Spleen (tissue), 7 donors: ENCODE results near the gene PTPRN2.

Experiments
- CTCF ChIP-seq, 11 experiments: fragments of 200-600 bp in 7 of 11; fragments of 450-650 bp in 4 of 11; sonication (generic) in 4 of 11; IDR thresholded peaks in 8 of 11; conservative IDR thresholded peaks in 3 of 11; 1 replicate in 7 of 11; 2 replicates in 4 of 11; pipeline versions ENCODE4 v1.4.0 to v1.8.0; 2016 to 2021; ENCODE audit warnings: antibody characterized with exemption in 11 of 11, inconsistent platforms in 4 of 11, mild to moderate bottlenecking in 1 of 11
- POLR2A ChIP-seq, 3 donors: fragments of 450-650 bp; IDR thresholded peaks; one replicate each; pipeline ENCODE4 v1.5.1; 2017; ENCODE audit warnings: antibody characterized with exemption in 3 of 3, mild to moderate bottlenecking in 1 of 3
- POLR2AphosphoS5 ChIP-seq, 3 donors: sonication (generic); formaldehyde crosslinking; IDR thresholded peaks; one replicate each; pipeline ENCODE4 v1.5.1; 2017; ENCODE audit warnings: antibody characterized with exemption in 3 of 3
- donor health status: DM: no; HTN: no; CAD: no; lungs with moderate emphysema.
- donor health status: DM: no; HTN: no; CAD: no.
- donor health status: DM: no; HTN: no; CAD: no.

DNA sequence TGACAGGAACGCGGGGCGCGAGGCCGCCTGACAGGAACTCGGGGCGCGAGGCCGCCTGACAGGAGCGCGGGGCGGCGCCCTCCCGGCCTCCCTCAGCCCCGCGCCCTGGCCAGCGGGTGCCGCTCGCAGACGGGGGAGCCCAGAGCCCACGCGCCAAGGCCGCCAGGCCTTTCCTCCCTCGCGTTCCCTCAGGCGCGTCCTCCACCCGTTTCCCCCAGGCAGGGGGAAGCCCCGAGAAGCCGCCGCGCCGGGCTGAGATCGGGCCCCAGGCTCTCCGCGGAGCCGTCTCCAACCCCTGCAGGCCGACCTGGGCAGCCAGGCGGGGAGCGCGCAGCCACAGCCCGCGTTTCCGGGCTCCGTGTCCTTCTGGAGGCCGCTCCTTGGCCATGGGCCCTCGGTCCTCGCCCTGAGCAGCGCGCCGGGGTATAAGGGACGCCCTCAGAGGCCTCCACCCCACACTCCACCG is 17.7 kb downstream of the PTPRN2 start:
- no peak for TF ChIP-seq CTCF (IDR thresholded peaks at IDR 0.05 in 8 of 11, conservative IDR thresholded peaks at IDR 0.05 in 3 of 11)
- TF ChIP-seq POLR2A (IDR thresholded peaks at IDR 0.05): no peak
- no peak for TF ChIP-seq POLR2AphosphoS5 (IDR thresholded peaks at IDR 0.05)
